SK-MEL-5 (cell line): ENCODE results near the gene NARF. TPM values are rescaled to one million over a fixed set of nuclear protein-coding genes. Genes with fewer than 3 reads are reported as not detected.
A peak's percentile ranks its signal among the peaks of the same experiment; 100 is the strongest.
"Not testable (repeated sequence)": the region's sequence is repeated elsewhere in the genome, so short reads cannot be mapped to it uniquely, and the experiment has no call there.

Experiments
- DNase-seq: peaks from one replicate; pipeline ENCODE4 v3.0.0-alpha.2; 2016; ENCODE audit warnings: low read depth, low spot score
- in situ Hi-C: cut with HindIII; loops from 2 replicates; pipeline ENCODE4 v1.10.0; 2016; ENCODE audit warnings: low sequenced_read_pairs, high pct_unique_total_duplicates, low pct_unique_long_range_greater_than_20kb
- total RNA-seq: library from RNA; depleted of rRNA; stranded (reverse); fragments of >200 nt; shearing (Covaris generic); gene quantifications from 2 replicates; pipeline ENCODE4 v1.2.3, GENCODE V29; 2014

Gene NARF
- total RNA-seq, 1 experiment from 2014 or later: 49.9 TPM

DNA sequence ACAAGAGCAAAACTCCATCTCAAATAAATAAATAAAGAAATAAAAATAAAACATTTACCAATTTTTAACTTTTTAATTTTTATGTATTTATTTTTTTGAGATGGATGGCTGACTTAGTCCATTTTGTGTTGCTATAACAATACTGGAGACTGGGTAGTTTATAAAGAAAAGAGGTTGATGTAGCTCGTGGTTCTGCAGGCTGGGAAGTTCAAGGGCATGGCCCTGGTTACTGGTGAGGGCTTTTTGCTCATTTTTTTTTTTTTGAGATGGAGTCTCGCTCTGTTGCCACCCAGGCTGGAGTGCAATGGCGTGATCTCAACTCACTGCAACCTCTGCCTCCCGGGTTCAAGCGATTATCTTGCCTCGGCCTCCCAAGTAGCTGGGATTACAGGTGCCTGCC lies 46.8 kb downstream of the NARF start:
- in situ Hi-C loops: no loop called here
- DNase-seq: no peak

DNA sequence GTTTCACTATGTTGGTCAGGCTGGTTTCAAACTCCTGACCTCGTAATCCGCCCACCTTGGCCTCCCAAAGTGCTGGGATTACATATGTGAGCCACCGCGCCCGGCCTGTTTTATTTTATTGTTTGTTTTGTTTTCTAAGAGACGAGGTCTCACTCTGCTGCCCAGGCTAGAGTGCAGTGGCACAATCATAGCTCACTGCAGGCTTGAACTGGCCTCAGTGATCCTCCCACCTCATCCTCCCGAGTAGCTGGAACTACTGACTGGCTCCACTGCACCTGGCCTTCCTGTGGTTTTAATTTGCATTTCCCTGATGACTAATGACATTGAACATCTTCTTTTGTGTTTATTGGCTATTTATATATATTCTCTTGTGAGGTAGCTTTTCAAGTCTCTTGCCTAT lies 47.9 kb downstream of the NARF start:
- DNase-seq, in situ Hi-C loops: not testable (repeated sequence)

DNA sequence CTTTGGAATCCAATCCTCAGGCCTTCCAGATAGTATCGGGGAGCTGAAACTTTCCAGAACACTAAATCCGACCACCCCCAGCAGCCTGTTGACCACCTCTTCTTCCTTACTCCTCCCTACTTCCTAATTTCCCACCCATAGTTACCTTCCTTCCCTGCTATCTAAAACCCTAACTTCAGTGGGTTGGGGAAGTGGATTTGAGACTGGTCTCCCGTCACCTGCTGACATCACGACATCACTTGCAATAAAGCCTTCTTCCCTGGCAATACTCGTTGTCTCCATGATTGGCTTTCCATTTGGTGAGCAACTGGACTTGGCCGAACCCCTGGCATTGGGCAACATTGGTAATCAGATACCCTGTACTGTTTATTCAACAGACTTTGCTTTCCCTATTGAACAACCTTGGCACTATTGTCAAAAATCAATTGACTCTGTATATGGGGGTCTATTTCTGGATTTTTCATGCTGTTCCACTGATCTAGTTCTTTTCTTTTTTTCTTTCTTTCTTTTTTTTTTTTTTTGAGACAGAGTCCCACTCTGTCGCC lies 49.2 kb downstream of the NARF start:
- in situ Hi-C loops: no loop called here
- no peak for DNase-seq

DNA sequence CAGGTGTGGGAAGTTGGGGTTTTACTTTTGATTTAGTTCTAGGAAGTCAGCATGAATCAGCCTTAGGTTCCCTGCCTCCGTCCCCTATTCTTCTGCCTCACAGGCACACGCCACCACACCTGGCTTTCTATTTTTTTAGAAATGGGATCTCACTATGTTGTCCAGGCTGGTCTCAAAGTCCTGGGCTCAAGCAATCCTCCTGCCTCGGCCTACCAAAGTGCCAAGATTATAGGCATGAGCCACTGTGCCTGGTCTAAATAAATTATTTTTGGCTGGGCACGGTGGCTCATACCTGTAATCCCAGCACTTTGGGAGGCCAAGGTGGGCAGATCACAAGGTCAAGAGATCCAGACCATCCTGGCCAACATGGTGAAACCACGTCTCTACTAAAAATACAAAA lies 53.1 kb downstream of the NARF start:
- DNase-seq, in situ Hi-C loops: not testable (repeated sequence)

DNA sequence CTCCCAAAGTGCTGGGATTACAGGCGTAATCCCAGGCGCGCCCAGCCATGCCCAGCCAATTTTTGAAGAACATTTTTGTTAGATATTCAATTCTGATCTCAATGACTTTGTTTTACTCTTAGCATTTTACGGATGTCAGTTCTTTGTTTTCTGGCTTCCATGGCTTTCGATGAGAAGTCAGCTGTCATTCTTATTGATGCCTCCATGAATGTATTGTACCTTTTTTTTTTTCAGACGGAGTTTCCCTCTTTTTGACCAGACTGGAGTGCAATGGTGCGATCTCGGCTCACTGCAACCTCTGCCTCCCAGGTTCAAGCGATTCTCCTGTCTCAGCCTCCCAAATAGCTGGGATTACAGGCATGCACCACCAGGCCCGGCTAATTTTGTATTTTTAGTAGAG lies 55.3 kb downstream of the NARF start:
- DNase-seq, in situ Hi-C loops: not testable (repeated sequence)

DNA sequence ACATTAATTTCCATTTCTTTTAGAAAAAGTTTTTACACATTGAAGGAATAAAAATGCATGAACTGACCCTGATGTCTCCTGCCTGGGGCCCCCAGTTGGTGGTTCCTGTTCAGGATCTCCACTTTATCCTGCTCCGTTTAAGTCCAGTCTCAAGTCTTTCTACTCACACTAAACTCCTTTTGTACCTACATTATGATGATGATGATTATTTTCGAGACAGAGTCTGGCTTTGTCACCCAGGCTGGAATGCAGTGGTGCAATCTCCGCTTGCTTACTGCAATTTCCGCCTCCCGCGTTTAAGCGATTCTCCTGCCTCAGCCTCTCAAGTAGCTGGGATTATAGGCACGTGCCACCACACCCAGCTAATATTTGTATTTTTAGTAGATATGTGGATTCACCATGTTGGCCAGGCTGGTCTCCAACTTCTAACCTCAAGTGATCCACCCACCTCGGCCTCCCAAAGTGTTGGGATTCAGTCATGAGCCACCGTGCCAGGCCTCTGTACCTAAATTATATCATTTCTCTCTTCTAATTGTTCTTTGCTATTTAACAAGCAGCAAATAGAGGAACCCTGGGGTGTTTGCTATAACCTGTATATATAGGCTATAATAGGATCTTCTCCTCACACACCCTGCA lies 58.8 kb downstream of the NARF start:
- DNase-seq: no peak
- in situ Hi-C loops: no loop called here

DNA sequence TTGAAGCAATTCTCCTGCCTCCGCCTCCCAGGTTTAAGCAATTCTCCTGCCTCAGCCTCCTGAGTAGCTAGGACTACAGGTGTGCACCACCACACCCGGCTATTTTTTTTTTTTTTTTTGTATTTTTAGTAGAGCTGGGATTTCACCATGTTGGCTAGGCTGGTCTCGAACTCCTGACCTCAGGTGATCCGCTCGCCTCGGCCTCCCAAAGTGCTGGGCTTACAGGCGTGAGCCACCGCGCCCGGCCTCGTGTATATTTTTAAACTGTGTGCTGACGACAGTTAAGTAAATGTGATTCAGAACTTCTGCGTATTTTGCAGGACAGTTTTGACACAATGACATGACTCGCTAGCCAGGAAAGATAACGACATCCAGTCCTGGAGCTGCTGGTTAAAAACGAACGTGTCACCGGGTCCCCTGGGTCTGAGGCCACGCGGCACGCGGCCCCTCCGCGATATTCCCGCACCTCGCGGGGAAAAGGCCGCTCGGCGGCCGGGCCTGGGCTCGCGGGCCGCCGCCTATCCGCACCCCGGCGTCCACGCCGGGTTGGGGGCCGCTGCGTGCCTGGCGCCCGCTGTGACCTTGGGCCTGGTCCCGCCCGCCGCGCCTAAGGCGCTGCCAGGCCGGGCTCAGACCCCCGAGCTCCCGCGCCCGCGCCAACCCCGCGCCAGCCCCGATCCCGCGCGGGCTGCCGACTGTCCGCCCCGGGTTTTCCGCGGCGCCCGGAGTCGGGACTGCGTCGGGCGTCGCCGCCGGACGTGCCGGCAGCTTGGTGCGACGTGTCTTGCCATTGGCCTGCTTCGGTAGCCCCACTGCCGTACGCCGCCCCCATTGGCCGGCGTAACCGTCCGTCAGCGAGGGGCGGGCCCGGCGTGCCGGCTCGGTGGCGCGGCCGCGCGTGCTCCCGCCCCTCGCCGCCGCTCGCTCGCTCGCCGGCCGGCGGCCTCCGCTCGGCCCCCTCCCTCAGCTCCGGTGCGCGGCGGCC lies 60.6 kb downstream of the NARF start, which contains the start of gene FOXK2:
Gene FOXK2 (plus strand): TSS at position 907 of the 985 bp plus-strand sequence. CDS start 157 bp downstream, outside the sequence.
- in situ Hi-C loops: no loop called here
- DNase-seq: peak; percentile 92

DNA sequence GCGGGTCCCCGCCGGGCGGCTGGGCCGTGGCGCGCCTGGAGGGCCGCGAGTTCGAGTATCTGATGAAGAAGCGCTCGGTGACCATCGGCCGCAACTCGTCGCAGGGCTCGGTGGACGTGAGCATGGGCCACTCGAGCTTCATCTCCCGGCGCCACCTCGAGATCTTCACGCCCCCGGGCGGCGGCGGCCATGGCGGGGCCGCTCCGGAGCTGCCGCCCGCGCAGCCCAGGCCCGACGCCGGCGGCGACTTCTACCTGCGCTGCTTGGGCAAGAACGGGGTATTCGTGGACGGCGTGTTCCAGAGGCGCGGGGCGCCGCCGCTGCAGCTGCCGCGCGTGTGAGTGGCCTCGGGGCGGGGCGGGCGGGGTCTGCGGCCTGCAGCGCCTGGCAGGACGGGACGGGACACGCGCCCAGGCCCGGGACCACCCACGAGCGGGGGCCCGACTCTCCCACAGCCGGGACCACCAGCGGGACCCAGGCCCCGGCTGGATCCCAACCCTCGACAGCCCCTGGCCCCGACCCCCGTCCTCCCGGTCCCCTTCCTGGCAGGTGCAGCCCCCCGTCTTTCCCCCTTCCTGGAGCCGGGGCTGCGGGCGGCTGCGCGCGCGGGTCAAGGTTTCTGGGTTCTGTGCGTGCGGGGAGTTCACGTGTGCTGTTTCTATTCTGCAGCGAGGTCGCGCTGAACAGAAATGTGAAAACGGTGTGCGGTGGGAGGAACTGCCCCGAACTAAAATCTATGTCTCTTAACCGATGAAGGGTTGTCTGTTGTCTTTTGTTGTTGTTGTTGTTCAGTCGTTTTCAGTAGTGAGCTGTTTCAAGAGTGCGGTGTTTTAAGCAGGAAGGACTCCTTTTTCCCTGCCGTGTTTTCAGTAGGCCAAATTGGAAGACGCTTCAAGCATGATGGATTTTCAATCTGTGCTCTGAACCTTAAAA lies 61.7 kb downstream of the NARF start:
- no peak for DNase-seq
- in situ Hi-C loops: no loop called here

DNA sequence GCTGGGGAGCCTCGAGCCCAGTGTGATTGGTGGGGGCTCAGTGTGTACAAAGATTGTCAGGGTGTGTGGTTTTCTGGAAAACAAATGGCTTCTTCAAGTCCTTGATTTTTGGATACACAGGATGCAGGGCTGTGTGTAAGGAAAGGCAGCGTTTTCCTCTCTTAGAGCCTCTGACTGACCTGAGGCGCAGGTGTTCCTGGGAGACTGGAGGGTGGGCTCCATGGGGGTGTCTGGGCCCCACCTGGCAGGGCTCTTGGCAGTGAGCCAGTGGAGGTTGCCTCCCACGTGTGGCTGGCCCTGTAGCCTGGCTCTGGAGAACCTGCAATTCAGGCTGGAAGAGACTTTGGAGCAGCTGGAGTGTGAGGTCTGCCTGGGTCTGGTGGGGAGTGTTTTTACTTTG lies 66.0 kb downstream of the NARF start:
- no peak for DNase-seq
- in situ Hi-C loops: no loop called here

DNA sequence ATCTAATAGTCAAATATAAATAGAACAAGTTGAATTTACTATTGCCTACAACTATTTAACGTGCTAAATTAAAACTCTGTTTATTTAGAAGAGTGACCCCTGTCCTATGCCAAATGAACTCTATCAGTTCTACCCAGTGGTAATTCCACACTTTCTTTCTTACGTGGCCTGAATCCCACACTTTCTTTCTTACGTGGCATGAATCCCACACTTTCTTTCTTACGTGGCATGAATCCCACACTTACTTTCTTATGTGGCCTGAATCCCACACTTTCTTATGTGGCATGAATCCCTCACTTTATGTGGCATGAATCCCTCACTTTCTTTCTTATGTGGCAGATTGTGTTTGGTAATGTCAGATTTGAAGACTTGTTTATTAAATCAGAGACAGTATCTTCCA lies 67.2 kb downstream of the NARF start:
- in situ Hi-C loops: no loop called here
- no peak for DNase-seq

DNA sequence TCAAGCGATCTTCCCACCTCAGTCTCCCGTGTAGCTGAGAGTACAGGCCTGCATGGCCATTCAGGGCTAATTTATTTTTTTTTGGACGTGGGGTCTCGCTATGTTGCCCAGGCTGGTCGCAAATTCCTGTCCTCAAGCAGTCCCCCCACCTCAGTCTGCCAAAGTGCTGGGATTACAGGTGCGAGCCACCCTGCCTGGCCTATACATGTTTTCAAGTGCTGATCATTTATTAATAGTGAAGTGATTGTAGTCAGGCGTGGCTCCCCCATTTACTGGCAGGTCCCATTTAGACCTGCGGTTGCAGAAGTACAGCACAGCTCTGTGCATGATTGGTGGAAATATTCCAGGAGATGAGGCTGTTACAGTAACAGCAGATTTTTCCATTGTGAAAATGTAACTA lies 69.4 kb downstream of the NARF start:
- in situ Hi-C loops: no loop called here

DNA sequence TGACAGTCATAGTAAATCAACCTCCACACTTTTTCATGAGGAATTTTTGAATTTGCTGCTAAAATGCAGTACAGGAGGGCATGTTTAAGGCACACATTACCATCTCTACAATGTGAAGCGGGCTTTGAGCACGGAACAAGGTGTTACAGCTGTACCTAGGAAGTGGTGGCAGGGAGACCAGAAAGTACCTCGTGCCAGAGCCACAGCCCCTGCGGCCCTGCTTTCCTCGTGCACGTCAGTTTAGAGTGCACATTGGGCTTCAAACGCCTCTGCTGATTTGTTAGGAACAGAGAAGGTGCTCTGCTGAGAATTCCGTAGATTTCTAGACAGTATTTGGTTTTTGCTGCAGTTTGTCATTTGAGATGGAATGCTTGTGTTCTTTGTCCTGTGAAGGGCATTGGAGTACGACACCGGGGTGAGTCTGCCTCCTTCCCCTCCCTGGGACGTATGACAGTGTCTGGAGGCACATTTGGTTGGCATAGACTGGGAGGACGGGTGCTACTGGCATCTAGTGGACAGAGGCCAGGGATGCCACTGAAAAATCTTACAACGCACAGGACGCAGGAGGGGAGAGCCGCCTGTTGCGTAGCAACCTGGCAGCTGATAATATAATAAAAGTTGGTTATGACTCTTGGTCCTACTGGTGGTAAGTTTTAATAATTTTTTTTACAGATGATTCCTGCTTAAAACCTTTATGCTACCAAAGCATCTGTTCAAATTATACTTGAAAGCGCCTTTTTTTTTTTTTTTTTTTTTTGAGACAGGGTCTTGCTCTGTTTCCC lies 70.1 kb downstream of the NARF start:
- DNase-seq: peak; percentile 85
- in situ Hi-C loops: no loop called here

More for the DNA sequence above, 69.4 kb downstream of the NARF start:
- DNase-seq: no peak

DNA sequence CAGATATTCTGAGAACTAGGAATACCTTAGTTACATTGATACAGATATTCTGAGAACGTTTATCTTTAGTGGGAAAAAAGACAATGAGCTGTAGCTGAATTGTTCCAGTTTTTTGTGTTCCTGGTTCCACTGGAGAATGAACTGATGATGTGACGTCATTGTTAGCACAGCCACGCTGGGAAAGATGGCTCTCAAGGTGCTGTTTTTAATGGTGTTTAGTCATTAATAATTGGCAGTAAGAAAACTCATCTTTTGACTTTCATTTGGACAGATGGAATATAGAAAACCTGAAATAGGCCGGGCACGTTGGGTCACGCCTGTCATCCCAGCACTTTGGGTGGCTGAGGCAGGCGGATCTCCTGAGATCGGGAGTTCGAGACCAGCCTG lies 71.4 kb downstream of the NARF start:
- in situ Hi-C loops: no loop called here

DNA sequence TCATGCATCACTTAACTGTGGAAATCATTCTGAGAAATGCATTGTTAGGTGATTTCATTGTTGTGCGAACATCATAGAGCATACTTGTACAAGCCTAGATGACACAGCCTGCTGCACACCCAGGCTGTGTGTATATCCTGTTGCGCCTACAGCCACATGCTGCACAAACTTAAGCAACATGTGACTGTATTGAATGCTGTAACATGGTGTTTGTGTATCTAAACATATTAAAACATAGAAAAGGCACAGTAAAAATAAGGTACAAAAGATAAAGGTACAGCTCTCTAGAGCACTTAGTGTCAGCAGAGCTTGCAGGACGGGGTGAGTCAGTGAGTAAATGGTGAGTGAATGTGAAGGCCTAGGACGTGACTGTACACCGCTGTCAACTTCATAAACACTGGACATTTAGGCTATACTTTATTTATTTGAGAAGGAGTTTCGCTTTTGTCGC lies 72.9 kb downstream of the NARF start:
- DNase-seq: no peak
- in situ Hi-C loops: no loop called here

More for the DNA sequence above, 71.4 kb downstream of the NARF start:
- DNase-seq: no peak

DNA sequence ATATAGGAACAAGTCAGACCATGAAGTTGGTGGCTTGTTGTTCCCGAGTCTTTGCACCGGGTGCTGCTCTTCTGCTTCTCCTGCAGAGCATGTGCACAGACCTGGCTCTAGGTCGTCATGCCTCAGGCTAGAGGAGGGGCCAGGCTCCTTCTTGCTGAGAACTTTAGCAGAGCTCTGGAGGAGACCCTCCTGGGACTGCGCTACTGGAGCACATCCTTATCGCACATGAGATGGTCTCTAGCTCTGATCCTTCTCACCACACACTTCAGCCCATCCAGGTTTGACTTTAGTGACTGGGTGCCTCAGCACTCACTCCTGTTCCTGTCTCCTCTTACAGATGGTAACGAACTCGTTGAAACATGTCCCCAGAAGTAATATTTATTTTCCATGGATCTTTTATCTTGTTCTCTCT lies 75.9 kb downstream of the NARF start:
- no peak for DNase-seq
- in situ Hi-C loops: no loop called here

DNA sequence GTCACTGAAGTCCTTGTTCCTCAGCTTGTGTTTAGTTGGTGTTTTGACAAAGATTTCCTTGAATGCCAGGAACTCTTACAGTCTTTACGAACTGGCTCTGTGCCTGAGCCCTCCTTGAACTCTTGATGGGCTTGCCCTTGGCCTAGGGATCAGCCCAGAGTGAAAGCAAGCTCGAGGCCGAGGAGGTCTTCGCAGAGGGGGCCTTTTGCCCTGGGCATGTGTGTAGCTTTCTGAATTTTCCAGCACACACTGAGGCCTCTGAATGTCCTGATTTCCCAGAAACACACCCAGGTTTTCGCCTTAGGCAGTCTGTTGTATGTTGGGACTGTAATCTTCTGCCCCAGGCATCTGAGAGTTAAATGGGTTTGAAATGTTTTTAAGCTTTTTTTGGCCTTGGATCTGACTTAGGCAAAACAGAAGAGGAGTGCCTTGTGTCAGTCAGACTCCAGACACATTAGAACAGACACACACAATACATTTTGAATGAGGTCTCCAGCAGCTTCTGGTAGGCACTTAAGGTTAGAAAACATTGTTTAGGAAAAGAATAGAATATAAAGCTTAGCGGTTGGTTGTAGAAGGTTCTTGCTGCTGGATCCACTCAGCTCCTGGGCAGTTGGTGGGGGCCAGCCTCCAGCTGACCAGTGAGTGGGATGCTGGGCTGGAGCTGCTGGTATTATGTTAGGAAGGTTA lies 78.1 kb downstream of the NARF start:
- DNase-seq: peak; percentile 56
- in situ Hi-C loops: no loop called here
